Measurements from ENCODE around the gene MC1R.

DNA sequence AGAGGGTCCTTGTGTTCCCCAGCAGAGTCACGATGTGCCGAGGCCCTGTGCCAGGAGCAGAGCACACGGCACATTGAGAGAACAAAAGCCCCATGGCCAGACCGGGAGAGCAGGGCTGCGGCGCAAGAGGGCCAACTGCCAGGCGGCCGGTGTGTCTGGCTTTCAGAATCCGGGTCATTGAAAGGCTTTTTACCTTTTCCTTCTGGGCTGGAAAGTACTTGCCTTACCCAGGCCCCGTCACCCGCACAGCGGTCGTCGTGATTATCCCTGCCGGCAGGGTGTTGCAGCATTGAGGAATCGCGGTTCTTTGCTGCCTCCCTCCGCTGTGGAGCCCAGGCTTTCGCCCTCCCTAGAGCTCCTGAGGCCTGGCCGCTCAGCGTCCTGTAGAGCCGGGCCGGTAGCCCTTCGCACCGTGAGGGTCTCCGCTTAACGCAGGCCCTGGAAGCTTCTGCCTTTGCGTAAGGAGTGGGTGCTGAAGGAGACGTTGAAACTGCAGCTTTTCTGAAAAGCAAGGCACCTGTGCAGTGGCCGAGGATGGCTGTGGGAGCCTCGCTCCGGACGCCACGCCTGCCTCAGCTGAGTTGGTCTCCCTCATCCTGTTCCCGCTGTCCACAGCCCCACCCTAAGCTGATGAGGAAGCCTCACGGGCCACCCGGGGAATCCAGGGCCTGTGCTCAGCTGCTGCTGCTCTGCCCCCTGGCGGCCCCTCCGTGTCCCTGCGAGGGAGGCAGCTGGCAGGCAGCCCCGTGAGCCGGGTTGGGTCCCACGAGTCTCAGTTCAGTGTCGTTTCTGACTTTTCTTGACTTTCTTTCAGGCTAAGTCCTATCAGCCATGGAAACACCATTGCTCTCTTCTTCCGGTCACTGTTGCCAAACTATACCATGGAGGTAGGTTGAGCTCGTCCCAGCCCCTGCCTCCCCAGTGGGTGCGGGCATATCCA lies 8.6 kb upstream of the MC1R start:
- TF ChIP-seq, protein P1, sequence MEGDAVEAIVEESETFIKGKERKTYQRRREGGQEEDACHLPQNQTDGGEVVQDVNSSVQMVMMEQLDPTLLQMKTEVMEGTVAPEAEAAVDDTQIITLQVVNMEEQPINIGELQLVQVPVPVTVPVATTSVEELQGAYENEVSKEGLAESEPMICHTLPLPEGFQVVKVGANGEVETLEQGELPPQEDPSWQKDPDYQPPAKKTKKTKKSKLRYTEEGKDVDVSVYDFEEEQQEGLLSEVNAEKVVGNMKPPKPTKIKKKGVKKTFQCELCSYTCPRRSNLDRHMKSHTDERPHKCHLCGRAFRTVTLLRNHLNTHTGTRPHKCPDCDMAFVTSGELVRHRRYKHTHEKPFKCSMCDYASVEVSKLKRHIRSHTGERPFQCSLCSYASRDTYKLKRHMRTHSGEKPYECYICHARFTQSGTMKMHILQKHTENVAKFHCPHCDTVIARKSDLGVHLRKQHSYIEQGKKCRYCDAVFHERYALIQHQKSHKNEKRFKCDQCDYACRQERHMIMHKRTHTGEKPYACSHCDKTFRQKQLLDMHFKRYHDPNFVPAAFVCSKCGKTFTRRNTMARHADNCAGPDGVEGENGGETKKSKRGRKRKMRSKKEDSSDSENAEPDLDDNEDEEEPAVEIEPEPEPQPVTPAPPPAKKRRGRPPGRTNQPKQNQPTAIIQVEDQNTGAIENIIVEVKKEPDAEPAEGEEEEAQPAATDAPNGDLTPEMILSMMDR (IDR thresholded peaks at IDR 0.05; ENCODE audit: low read depth, low read length) = peak; percentile 73
- no peak for TF ChIP-seq EZH2phosphoT487 (IDR thresholded peaks at IDR 0.05; ENCODE audit: low read depth)
